SK-MEL-5 (cell line): ENCODE results near the gene ARPP21. TPM values are rescaled to one million over a fixed set of nuclear protein-coding genes. Genes with fewer than 3 reads are reported as not detected.
"Not testable (repeated sequence)": the region's sequence is repeated elsewhere in the genome, so short reads cannot be mapped to it uniquely, and the experiment has no call there.

Experiments used
- DNase-seq: peaks from one replicate; pipeline ENCODE4 v3.0.0-alpha.2; 2016; ENCODE audit warnings: low read depth, low spot score
- in situ Hi-C: cut with HindIII; loops from 2 replicates; pipeline ENCODE4 v1.10.0; 2016; ENCODE audit warnings: low sequenced_read_pairs, high pct_unique_total_duplicates, low pct_unique_long_range_greater_than_20kb
- polyA plus RNA-seq, 2 experiments: library from polyadenylated mRNA; depleted of rRNA; stranded (reverse); fragments of >200 nt; gene quantifications; 2 replicates each; pipeline ENCODE4 v1.2.3, GENCODE V29; 2015
- total RNA-seq: library from RNA; depleted of rRNA; stranded (reverse); fragments of >200 nt; shearing (Covaris generic); gene quantifications from 2 replicates; pipeline ENCODE4 v1.2.3, GENCODE V29; 2014; rRNA removed

The ARPP21 gene
- not detected in 2 replicates for total RNA-seq
- not detected in 2 replicates for polyA plus RNA-seq (2015; cell fraction: cytosol; rRNA removed)
- not detected in 2 replicates for polyA plus RNA-seq (2015; cell fraction: nucleus; rRNA removed)

DNA sequence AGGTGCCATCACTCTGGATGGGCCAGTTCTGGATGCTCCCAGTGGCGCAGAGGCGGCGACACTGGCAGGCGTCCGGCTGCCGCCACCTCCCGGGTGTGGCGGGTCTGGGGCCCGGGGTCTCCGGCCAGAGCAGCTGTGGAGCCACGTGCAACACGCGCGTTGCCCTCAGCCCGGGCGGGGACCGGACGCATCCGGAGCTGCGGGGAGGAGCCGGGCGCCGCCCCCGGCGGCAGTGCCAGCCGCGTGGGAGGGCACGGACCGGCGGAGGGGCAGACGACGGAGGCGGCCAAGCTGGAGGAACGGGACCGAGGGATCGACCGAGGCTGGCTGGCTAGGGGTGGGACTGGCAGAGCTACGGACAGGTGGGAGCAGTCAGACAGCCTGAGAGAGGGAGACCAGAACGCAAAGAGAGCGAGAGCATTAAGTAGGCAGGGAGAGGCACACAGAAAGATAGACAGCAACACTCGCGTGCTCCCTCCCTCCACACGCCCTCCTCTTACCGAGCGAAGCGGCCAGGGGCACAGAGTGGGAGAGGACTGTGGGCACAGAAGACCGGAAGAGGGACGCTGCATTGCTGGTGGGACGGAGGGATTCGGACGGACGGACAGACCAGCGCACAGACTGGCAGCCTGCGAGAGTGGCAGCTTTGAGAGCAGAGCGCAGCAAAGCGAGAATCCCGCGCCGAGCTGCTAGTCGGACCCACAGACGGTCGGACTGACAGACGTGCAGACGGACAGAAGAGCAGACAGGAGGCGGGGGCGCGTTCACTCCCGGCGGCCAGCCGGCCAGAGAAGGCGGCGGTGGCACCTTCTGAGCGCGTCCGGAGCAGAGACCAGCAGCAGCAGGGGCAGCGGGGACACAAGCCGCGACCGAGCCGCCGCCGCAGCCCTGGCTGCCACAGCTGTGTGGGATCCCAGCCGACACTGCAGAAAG lies at the start of gene ARPP21:
TSS of gene ARPP21 (plus strand) at position 272 of the 933 bp plus-strand sequence. CDS start 42,227 bp downstream, outside the sequence.
- no peak for DNase-seq
- in situ Hi-C loops: no loop called here

DNA sequence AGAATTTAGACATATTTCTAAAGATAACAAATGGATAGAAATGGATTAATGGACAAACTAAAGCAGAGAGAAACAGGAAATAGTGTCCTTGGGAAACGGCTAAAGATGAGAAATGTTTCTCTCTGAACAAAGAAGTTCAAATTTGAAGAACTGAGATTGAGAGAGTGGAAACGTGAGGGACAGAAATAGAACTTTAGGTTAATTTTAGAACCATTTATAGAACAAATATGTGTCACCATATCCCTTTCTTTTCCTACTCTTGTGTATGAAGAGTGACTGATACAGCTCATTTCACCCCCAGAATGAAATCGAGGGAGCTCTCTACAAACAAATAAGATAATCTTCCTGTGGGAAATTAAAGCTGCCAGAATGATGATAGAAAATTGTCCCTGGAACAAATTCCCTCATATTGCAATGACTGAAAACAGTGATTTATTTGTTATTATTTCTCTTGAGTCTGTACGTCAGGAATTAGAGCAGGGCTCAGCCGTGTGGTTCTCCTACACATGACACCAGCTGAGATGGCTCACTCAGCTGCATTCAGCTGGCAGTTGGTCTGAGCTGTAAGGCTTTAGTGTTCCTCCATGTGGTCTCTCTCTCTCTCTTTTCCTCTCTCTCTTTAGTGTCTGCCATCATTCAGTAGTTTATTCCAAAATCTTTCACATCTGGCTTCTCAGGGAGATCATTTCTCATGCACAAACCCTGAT lies 46.6 kb upstream of the ARPP21 start:
- DNase-seq: no peak

GRCh38 chr3:35594739-35595138 lies 44.6 kb upstream of the ARPP21 start:
- no peak for DNase-seq
- in situ Hi-C loops: no loop called here

More for the DNA sequence above, 46.6 kb upstream of the ARPP21 start:
- in situ Hi-C loops: no loop called here

- in situ Hi-C loops: no loop called here
Observed at GRCh38 chr3:35596335-35596995, 42.9 kb upstream of the ARPP21 start.

GRCh38 chr3:35597490-35597889 lies 41.8 kb upstream of the ARPP21 start:
- in situ Hi-C loops: no loop called here

More at GRCh38 chr3:35596335-35596995, 42.9 kb upstream of the ARPP21 start:
- no peak for DNase-seq

GRCh38 chr3:35598804-35599203 lies 40.5 kb upstream of the ARPP21 start:
- DNase-seq: no peak
- in situ Hi-C loops: no loop called here

More at GRCh38 chr3:35597490-35597889, 41.8 kb upstream of the ARPP21 start:
- DNase-seq: no peak

- in situ Hi-C loops: no loop called here
- no peak for DNase-seq
Observed at GRCh38 chr3:35601959-35602358, 37.4 kb upstream of the ARPP21 start.

GRCh38 chr3:35602395-35602936 lies 36.9 kb upstream of the ARPP21 start:
- in situ Hi-C loops: no loop called here

GRCh38 chr3:35616346-35616745 lies 23.0 kb upstream of the ARPP21 start:
- DNase-seq: no peak
- in situ Hi-C loops: no loop called here

More at GRCh38 chr3:35602395-35602936, 36.9 kb upstream of the ARPP21 start:
- no peak for DNase-seq

- in situ Hi-C loops: no loop called here
- DNase-seq: no peak
Observed at GRCh38 chr3:35617370-35617769, 22.0 kb upstream of the ARPP21 start.

- in situ Hi-C loops: not testable (repeated sequence)
Observed at GRCh38 chr3:35620238-35620637, 19.1 kb upstream of the ARPP21 start.

GRCh38 chr3:35624698-35625097 lies 14.6 kb upstream of the ARPP21 start:
- no peak for DNase-seq

More at GRCh38 chr3:35620238-35620637, 19.1 kb upstream of the ARPP21 start:
- not testable (repeated sequence) for DNase-seq

DNA sequence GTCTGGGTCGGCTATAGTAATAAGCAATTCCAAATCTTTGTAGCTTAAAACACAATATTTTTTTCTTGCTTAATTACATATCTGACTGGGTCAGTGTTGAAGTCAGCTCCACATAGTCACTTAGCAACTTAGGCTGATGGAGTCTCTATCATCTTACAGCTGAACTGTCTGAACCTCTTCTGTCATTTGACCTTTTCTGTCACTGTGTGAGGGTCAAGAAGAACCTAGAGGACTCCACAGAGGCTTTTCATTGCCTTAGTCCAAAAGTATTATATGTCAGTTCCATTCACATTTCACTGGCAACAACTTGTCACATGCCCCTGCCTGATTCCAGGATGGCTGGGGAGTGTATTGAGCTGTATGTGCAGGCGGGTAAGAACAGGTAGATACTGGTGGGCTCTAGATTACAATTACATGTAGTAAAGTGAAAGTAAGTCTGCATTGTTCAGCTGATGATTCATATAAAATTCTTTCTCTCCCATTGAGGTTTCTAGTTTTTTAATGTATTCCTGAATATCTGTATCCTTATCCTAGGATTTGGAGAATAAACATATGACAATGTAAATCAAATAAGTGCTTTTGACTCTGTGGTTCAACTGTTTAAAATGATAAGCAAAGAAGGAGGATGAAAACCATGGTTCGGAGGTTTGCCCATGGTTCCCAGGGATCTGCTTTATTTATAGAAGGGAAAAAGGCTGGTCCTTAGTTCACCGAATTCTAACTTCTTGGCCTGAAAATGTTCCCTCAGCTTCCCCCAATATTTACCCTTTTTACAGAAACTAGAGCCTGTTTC lies 5.8 kb upstream of the ARPP21 start:
- DNase-seq: no peak
- in situ Hi-C loops: no loop called here

More at GRCh38 chr3:35624698-35625097, 14.6 kb upstream of the ARPP21 start:
- in situ Hi-C loops: no loop called here

- no peak for DNase-seq
- in situ Hi-C loops: no loop called here
Observed at GRCh38 chr3:35635407-35635806, 3.9 kb upstream of the ARPP21 start.

- in situ Hi-C loops: no loop called here
- DNase-seq: no peak
Observed at GRCh38 chr3:35635926-35636683, 3.2 kb upstream of the ARPP21 start.
